IPS-15b (cell line): ENCODE measurements around the gene AMACR.
"Not testable (repeated sequence)": the region's sequence is repeated elsewhere in the genome, so short reads cannot be mapped to it uniquely, and the experiment has no call there.

Experiments
- H3K27me3 ChIP-seq: one replicate; pipeline ENCODE4 v1.6.1; 2013; ENCODE audit warnings: low read length; ENCODE audit not compliant: control insufficient read depth, insufficient read depth
- H3K36me3 ChIP-seq: one replicate; pipeline ENCODE4 v1.6.1; 2013; ENCODE audit warnings: low read length; ENCODE audit not compliant: control insufficient read depth, insufficient read depth
- H3K4me1 ChIP-seq: one replicate; pipeline ENCODE4 v1.6.1; 2013; ENCODE audit warnings: mild to moderate bottlenecking, low read length; ENCODE audit not compliant: control insufficient read depth, insufficient read depth
- H3K4me3 ChIP-seq: one replicate; pipeline ENCODE4 v1.5.1; 2013; ENCODE audit warnings: low read depth, low read length
- H3K9ac ChIP-seq: one replicate; pipeline ENCODE4 v1.6.1; 2013; ENCODE audit warnings: low read depth, mild to moderate bottlenecking, low read length
- H3K9me3 ChIP-seq: one replicate; pipeline ENCODE4 v1.6.1; 2013; ENCODE audit warnings: mild to moderate bottlenecking, low read length; ENCODE audit not compliant: control insufficient read depth, insufficient read depth

Gene AMACR

GRCh38 chr5:34031966-34032365, 24.1 kb upstream of the AMACR start:
- H3K4me3 ChIP-seq, result no peak overlapping the region
- H3K9me3 ChIP-seq, result no peaks in the 10 kb centered on the region
- no peak overlapping the region for H3K9ac ChIP-seq
- H3K27me3 ChIP-seq, result no peaks in the 10 kb centered on the region
- no peaks in the 10 kb centered on the region for H3K36me3 ChIP-seq
- H3K4me1 ChIP-seq, result no peaks in the 10 kb centered on the region

GRCh38 chr5:34031117-34031516, 23.3 kb upstream of the AMACR start:
- Histone ChIP-seq H3K9ac (no peak overlapping the region), H3K27me3 (no peaks in the 10 kb centered on the region), H3K4me1 (no peaks in the 10 kb centered on the region), H3K4me3 (no peak overlapping the region), H3K36me3 (no peaks in the 10 kb centered on the region), H3K9me3 (no peaks in the 10 kb centered on the region)

GRCh38 chr5:34030585-34030984, 22.7 kb upstream of the AMACR start:
- H3K36me3 ChIP-seq, result not testable (repeated sequence)

GRCh38 chr5:34030048-34030447, 22.2 kb upstream of the AMACR start:
- Histone ChIP-seq H3K9me3 (no peaks in the 10 kb centered on the region), H3K27me3 (no peaks in the 10 kb centered on the region), H3K4me3 (no peak overlapping the region), H3K9ac (no peak overlapping the region), H3K36me3 (no peaks in the 10 kb centered on the region), H3K4me1 (no peaks in the 10 kb centered on the region)

More at GRCh38 chr5:34030585-34030984, 22.7 kb upstream of the AMACR start:
- not testable (repeated sequence) for H3K27me3 ChIP-seq, H3K4me1 ChIP-seq, H3K9me3 ChIP-seq, H3K4me3 ChIP-seq, H3K9ac ChIP-seq

GRCh38 chr5:34028349-34028748, 20.5 kb upstream of the AMACR start:
- no peaks in the 10 kb centered on the region for H3K27me3 ChIP-seq
- H3K36me3 ChIP-seq, result no peaks in the 10 kb centered on the region
- H3K4me1 ChIP-seq, result no peaks in the 10 kb centered on the region
- H3K4me3 ChIP-seq, result no peak overlapping the region
- no peaks in the 10 kb centered on the region for H3K9me3 ChIP-seq
- H3K9ac ChIP-seq, result no peak overlapping the region

GRCh38 chr5:34026089-34026761, 18.4 kb upstream of the AMACR start:
- H3K4me1 ChIP-seq, result no peaks in the 10 kb centered on the region
- no peaks in the 10 kb centered on the region for H3K27me3 ChIP-seq
- H3K4me3 ChIP-seq, result no peak overlapping the region
- H3K9ac ChIP-seq, result no peak overlapping the region
- no peaks in the 10 kb centered on the region for H3K9me3 ChIP-seq
- H3K36me3 ChIP-seq, result no peaks in the 10 kb centered on the region

GRCh38 chr5:34022121-34022705, 14.4 kb upstream of the AMACR start:
- H3K9ac ChIP-seq, result no peak overlapping the region

GRCh38 chr5:34021334-34021733, 13.5 kb upstream of the AMACR start:
- no peaks in the 10 kb centered on the region for H3K27me3 ChIP-seq
- H3K36me3 ChIP-seq, result no peaks in the 10 kb centered on the region
- no peak overlapping the region for H3K4me3 ChIP-seq
- H3K9ac ChIP-seq, result no peak overlapping the region
- H3K9me3 ChIP-seq, result no peaks in the 10 kb centered on the region
- no peaks in the 10 kb centered on the region for H3K4me1 ChIP-seq

More at GRCh38 chr5:34022121-34022705, 14.4 kb upstream of the AMACR start:
- Histone ChIP-seq H3K27me3 (no peaks in the 10 kb centered on the region), H3K36me3 (no peaks in the 10 kb centered on the region), H3K4me1 (no peaks in the 10 kb centered on the region), H3K9me3 (no peaks in the 10 kb centered on the region), H3K4me3 (no peak overlapping the region)

- no peaks in the 10 kb centered on the region for H3K36me3 ChIP-seq
- no peaks in the 10 kb centered on the region for H3K4me1 ChIP-seq
- H3K4me3 ChIP-seq, result no peak overlapping the region
- H3K9ac ChIP-seq, result no peak overlapping the region
- H3K27me3 ChIP-seq, result no peaks in the 10 kb centered on the region
- H3K9me3 ChIP-seq, result no peaks in the 10 kb centered on the region
Observed at GRCh38 chr5:34020726-34021125, 12.9 kb upstream of the AMACR start.

GRCh38 chr5:34017254-34017653, 9.4 kb upstream of the AMACR start:
- Histone ChIP-seq H3K36me3 (no peaks in the 10 kb centered on the region), H3K9ac (no peak overlapping the region), H3K4me1 (no peaks in the 10 kb centered on the region), H3K27me3 (no peaks in the 10 kb centered on the region), H3K9me3 (no peaks in the 10 kb centered on the region), H3K4me3 (no peak overlapping the region)

- no peaks in the 10 kb centered on the region for H3K27me3 ChIP-seq
- H3K4me3 ChIP-seq, result no peak overlapping the region
- H3K36me3 ChIP-seq, result no peaks in the 10 kb centered on the region
- no peaks in the 10 kb centered on the region for H3K4me1 ChIP-seq
- H3K9ac ChIP-seq, result no peak overlapping the region
- H3K9me3 ChIP-seq, result no peaks in the 10 kb centered on the region
Observed at GRCh38 chr5:34016750-34017149, 8.9 kb upstream of the AMACR start.

- H3K4me3 ChIP-seq, result no peak overlapping the region
- no peak overlapping the region for H3K9ac ChIP-seq
- H3K4me1 ChIP-seq, result no peaks in the 10 kb centered on the region
- H3K27me3 ChIP-seq, result no peaks in the 10 kb centered on the region
- H3K36me3 ChIP-seq, result no peaks in the 10 kb centered on the region
- H3K9me3 ChIP-seq, result no peaks in the 10 kb centered on the region
Observed at GRCh38 chr5:34016222-34016621, 8.4 kb upstream of the AMACR start.
